GM19438 (cell line): ENCODE data around the gene ACOD1.
"Not testable (repeated sequence)": the region's sequence is repeated elsewhere in the genome, so short reads cannot be mapped to it uniquely, and the experiment has no call there.

Experiments
- ATAC-seq: cut with Tn5 transposase; IDR thresholded peaks from one replicate; pipeline ENCODE4 v1.9.1; 2021; ENCODE audit warnings: low read depth; ENCODE audit not compliant: unreplicated experiment

Gene ACOD1

GRCh38 chr13:76950101-76950500 lies 1.8 kb downstream of the ACOD1 start:
- no peak for ATAC-seq

GRCh38 chr13:76953968-76954367 lies 5.7 kb downstream of the ACOD1 start:
- ATAC-seq, result no peak

GRCh38 chr13:76954538-76954937 lies 6.2 kb downstream of the ACOD1 start:
- ATAC-seq, result no peak

- no peak for ATAC-seq
These were observed 6.9 kb downstream of the ACOD1 start for GRCh38 chr13:76955193-76955592.

GRCh38 chr13:76955661-76956060 lies 7.3 kb downstream of the ACOD1 start:
- no peak for ATAC-seq

GRCh38 chr13:76958841-76959432 lies 10.6 kb downstream of the ACOD1 start:
- ATAC-seq, result no peak

GRCh38 chr13:76959734-76960133 lies 11.4 kb downstream of the ACOD1 start:
- ATAC-seq, result not testable (repeated sequence)

- ATAC-seq, result no peak
These were observed 17.6 kb downstream of the ACOD1 start for GRCh38 chr13:76965759-76966421.

- ATAC-seq, result no peak
These were observed 18.7 kb downstream of the ACOD1 start for GRCh38 chr13:76967031-76967430.

GRCh38 chr13:76968041-76968440 lies 19.7 kb downstream of the ACOD1 start:
- no peak for ATAC-seq

GRCh38 chr13:76969488-76970365 lies 21.4 kb downstream of the ACOD1 start:
- no peak for ATAC-seq

GRCh38 chr13:76971215-76971614 lies 22.9 kb downstream of the ACOD1 start:
- ATAC-seq, result no peak

GRCh38 chr13:76971851-76972829 lies 23.8 kb downstream of the ACOD1 start:
- ATAC-seq, result no peak

- no peak for ATAC-seq
These were observed 25.8 kb downstream of the ACOD1 start for GRCh38 chr13:76973920-76974617.

- ATAC-seq, result no peak
These were observed 26.3 kb downstream of the ACOD1 start for GRCh38 chr13:76974618-76974975.

- ATAC-seq, result no peak
These were observed 27.6 kb downstream of the ACOD1 start for GRCh38 chr13:76975863-76976262.

- ATAC-seq, result no peak
These were observed 28.2 kb downstream of the ACOD1 start for GRCh38 chr13:76976490-76976889.

GRCh38 chr13:76976929-76977328 lies 28.6 kb downstream of the ACOD1 start:
- ATAC-seq, result no peak

- peak; percentile 98 for ATAC-seq
These were observed 31.9 kb downstream of the ACOD1 start for GRCh38 chr13:76980075-76980718.
